DMS79 (cell line): ENCODE data around the gene ROCK2.
"Not testable (repeated sequence)": the region's sequence is repeated elsewhere in the genome, so short reads cannot be mapped to it uniquely, and the experiment has no call there.

ENCODE experiments used
- DNase-seq: peaks from one replicate; lab custom pipeline; 2025; lab: John Stamatoyannopoulos, UW

Gene ROCK2

GRCh38 chr2:11235583-11235982, 108.9 kb downstream of the ROCK2 start:
- no peak for DNase-seq

GRCh38 chr2:11234309-11234708, 110.1 kb downstream of the ROCK2 start:
- DNase-seq, result no peak

DNA sequence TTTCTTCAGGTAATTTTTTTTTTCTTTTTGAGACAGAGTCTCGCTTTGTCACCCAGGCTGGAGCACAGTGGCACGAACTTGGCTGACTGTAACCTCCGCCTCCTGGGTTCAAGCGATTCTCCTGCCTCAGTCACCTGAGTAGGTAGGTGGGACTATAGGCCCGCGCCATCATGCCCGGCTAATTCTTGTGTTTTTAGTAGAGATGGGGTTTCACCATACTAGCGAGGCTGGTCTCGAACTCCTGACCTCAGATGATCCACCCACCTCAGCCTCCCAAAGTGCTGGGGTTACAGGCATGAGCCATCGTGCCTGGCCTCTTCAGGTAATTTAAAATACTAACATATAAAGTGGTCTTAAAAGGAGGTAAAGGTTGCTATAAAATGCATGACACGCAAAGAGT, 113.2 kb downstream of the ROCK2 start:
- not testable (repeated sequence) for DNase-seq

- DNase-seq, result no peak
Observed at GRCh38 chr2:11228692-11229091, 115.7 kb downstream of the ROCK2 start.

GRCh38 chr2:11227595-11227994, 116.8 kb downstream of the ROCK2 start:
- no peak for DNase-seq

DNA sequence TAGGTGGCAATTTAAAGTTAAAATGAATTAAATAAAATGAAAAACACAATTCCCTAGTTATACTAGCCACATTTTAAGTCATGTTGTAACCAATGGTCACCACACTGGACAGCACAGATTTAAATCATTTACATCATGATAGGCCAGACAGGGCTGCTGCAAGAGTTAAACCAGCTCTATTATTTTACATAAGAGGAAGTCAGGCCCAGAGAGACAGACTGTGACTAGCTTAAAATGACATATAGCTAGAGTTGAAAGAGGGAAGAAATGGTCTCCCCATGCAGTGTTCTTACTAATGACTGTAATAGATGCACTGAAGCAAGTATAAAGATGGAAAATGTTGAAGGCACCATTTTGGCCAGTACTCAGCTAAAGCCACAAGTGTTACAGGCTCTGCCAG, 119.5 kb downstream of the ROCK2 start:
- no peak for DNase-seq

GRCh38 chr2:11222845-11223244, 121.6 kb downstream of the ROCK2 start:
- no peak for DNase-seq

- DNase-seq, result no peak
Observed at GRCh38 chr2:11220445-11220844, 124.0 kb downstream of the ROCK2 start.

DNA sequence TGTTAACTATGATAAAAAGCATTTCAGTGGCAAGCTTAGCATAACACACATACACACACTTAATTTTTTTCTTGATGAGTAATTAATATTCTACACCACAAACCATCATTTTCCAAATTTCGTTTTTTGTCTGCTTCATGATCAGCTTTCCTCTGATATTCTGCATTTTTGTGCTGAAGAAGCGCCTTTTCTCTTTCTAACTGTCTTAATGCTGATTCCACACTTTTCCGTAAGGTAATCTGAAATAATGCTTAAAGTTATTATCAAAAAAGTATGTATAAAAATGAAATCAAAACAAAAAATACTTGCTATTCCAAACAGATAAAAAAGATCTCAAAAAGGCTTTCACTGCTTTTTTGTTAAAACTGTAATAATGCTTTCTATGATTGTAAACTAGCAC, 129.0 kb downstream of the ROCK2 start:
- DNase-seq, result no peak

GRCh38 chr2:11214770-11215169, 129.7 kb downstream of the ROCK2 start:
- no peak for DNase-seq

GRCh38 chr2:11213975-11214374, 130.5 kb downstream of the ROCK2 start:
- DNase-seq, result no peak

DNA sequence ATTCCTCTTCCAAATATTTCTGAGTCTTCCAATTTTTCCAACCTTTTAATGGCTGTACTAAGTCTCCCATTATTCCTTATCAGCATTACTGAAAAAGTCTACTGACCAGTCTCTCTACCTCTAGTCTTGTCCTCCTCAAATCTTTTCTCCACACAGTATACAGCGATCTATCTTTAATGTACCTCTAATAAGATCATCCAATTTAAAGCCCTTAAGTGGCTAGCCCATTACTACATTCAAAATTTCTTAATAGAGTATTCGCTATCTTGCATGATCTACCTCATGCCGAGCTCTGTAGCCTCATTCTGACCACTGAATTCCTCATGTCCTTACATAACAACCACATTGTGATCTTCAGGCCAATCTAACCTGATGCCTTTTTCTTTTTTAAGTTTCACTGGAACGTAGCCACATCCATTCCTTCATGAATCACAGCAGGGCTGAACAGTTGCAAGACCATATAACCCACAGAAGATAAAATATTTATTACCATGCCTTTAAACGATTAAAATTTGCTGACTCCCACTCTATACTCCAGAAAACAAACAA, 131.3 kb downstream of the ROCK2 start:
- no peak for DNase-seq

GRCh38 chr2:11212645-11213044, 131.8 kb downstream of the ROCK2 start:
- DNase-seq, result no peak

DNA sequence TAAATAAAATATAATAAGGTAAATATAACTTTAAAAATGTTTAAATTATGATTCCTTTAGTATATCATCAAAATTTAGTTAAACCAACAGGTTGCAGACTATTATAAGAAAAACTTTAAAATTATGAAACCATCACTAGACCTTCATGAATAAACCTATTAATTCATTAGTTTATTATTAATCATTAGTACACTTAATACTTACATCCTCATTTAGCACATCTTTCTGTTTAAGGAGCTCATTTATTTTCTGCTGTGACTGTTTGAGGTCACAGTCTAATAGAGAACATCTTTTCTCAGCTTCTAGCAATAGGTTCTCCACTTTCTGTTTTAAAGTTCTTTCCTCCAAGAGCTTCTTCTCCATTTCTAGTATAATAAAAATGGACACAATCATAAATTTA, 136.4 kb downstream of the ROCK2 start:
- no peak for DNase-seq

- no peak for DNase-seq
Observed at GRCh38 chr2:11203480-11203879, 141.0 kb downstream of the ROCK2 start.

DNA sequence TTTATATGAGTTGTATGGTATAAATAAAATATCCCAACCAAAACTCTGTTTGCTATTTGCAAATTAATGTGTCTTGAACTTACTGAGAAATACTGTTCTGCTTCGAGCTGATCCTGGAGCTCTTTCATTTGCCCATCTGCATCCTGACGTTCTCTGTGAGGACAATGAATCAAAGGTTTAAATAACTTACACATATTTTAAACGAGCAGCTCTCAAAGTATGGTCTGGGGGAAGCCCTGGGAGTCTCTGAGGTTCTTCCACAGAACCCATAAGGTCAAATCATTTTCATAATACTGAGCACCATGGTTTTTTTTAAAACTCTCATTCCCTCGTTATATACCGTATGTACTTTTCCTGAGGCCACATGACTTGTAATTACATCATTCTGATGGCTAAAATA, 142.5 kb downstream of the ROCK2 start:
- DNase-seq, result no peak

DNA sequence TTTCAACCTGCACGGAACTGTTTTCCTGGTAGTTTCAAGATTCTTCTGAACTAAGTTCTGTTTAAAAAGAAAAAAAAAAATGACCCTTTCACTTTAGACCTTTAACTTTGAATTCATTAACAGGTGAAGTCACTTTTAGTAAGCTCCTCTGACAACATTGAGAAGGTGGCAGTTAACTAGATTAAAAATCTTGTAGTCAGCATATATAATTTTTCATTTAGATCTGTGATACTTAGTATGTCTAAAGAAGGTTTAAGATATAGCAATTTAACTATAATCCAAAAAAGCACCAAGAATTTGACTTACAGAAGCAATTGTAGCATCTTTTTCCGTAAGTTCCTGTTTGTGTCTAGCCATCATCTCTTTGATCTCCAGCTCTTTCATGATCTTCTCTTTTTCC, 143.8 kb downstream of the ROCK2 start:
- DNase-seq, result no peak

GRCh38 chr2:11196246-11196645, 148.2 kb downstream of the ROCK2 start:
- DNase-seq, result no peak

GRCh38 chr2:11187731-11188130, 156.7 kb downstream of the ROCK2 start:
- no peak for DNase-seq

- DNase-seq, result no peak
Observed at GRCh38 chr2:11187083-11187619, 157.3 kb downstream of the ROCK2 start.

- DNase-seq, result no peak
Observed at GRCh38 chr2:11186145-11186544, 158.3 kb downstream of the ROCK2 start.

GRCh38 chr2:11182951-11183350, 161.5 kb downstream of the ROCK2 start:
- no peak for DNase-seq

GRCh38 chr2:11180653-11181052, 163.8 kb downstream of the ROCK2 start:
- DNase-seq, result no peak

GRCh38 chr2:11179899-11180298, 164.5 kb downstream of the ROCK2 start:
- DNase-seq, result no peak

GRCh38 chr2:11179196-11179595, 165.2 kb downstream of the ROCK2 start:
- DNase-seq, result no peak
